ENCODE measurements around the gene OR10A3.

The OR10A3 gene

GRCh38 chr11:7931168-7931567 lies 10.3 kb downstream of the OR10A3 start, which contains the start of gene OR10A6:
Gene OR10A6 (minus strand): TSS chr11:7931268. CDS start chr11:7928662, 2,606 bp downstream.
- DNase-seq: no peak

GRCh38 chr11:7927635-7928034 lies 13.9 kb downstream of the OR10A3 start:
- DNase-seq: no peak

GRCh38 chr11:7924536-7924935 lies 17.0 kb downstream of the OR10A3 start:
- no peak for DNase-seq

GRCh38 chr11:7918141-7918540 lies 23.4 kb downstream of the OR10A3 start:
- DNase-seq: no peak

GRCh38 chr11:7911011-7911410 lies 30.5 kb downstream of the OR10A3 start:
- DNase-seq: no peak

GRCh38 chr11:7910286-7910788 lies 31.2 kb downstream of the OR10A3 start:
- DNase-seq: no peak

GRCh38 chr11:7909585-7910285 lies 31.8 kb downstream of the OR10A3 start:
- DNase-seq: no peak

GRCh38 chr11:7907121-7907520 lies 34.4 kb downstream of the OR10A3 start:
- no peak for DNase-seq

- DNase-seq: no peak
These were observed 35.0 kb downstream of the OR10A3 start for GRCh38 chr11:7906481-7906880.

GRCh38 chr11:7905961-7906429 lies 35.5 kb downstream of the OR10A3 start:
- DNase-seq: no peak

- no peak for DNase-seq
These were observed 36.0 kb downstream of the OR10A3 start for GRCh38 chr11:7905549-7905948.

GRCh38 chr11:7904917-7905316 lies 36.6 kb downstream of the OR10A3 start:
- no peak for DNase-seq

- no peak for DNase-seq
These were observed 37.6 kb downstream of the OR10A3 start for GRCh38 chr11:7903940-7904339.

- DNase-seq: no peak
These were observed 40.1 kb downstream of the OR10A3 start for GRCh38 chr11:7901319-7901854.

- no peak for DNase-seq
These were observed 40.8 kb downstream of the OR10A3 start for GRCh38 chr11:7900686-7901085.

- DNase-seq: no peak
These were observed 42.1 kb downstream of the OR10A3 start for GRCh38 chr11:7899418-7899817.

- DNase-seq: no peak
These were observed 42.7 kb downstream of the OR10A3 start for GRCh38 chr11:7898666-7899283.

- DNase-seq: no peak
These were observed 45.3 kb downstream of the OR10A3 start for GRCh38 chr11:7896009-7896785.

GRCh38 chr11:7894251-7894650 lies 47.3 kb downstream of the OR10A3 start:
- DNase-seq: no peak

GRCh38 chr11:7893796-7894195 lies 47.7 kb downstream of the OR10A3 start:
- DNase-seq: no peak

- no peak for DNase-seq
These were observed 48.7 kb downstream of the OR10A3 start for GRCh38 chr11:7892840-7893254.

- DNase-seq: no peak
These were observed 49.3 kb downstream of the OR10A3 start for GRCh38 chr11:7892059-7892699.
